Testis (tissue), 3 donors: ENCODE data around the gene CFAP54. TPM values are rescaled to one million over a fixed set of nuclear protein-coding genes. Genes with fewer than 3 reads are reported as not detected.

Experiments used
- DNase-seq: peaks from one replicate; pipeline ENCODE4 v3.0.0-alpha.2; 2019
- H3K27ac ChIP-seq, 2 donors: fragments of 200-600 bp; sonication (generic); one replicate each; pipeline ENCODE4 v1.5.1; 2019
- H3K27me3 ChIP-seq: fragments of 200-600 bp; sonication (generic); one replicate; pipeline ENCODE4 v1.5.1; 2019
- H3K36me3 ChIP-seq: fragments of 200-600 bp; sonication (generic); one replicate; pipeline ENCODE4 v1.5.1; 2017; ENCODE audit warnings: low read depth; ENCODE audit errors: missing control alignments
- H3K4me1 ChIP-seq: fragments of 200-600 bp; sonication (generic); one replicate; pipeline ENCODE4 v1.5.1; 2019
- H3K4me3 ChIP-seq, 2 donors: fragments of 200-600 bp; sonication (generic); one replicate each; pipeline ENCODE4 v1.5.1; 2017 to 2019
- H3K9me3 ChIP-seq: fragments of 200-600 bp; sonication (generic); one replicate; pipeline ENCODE4 v1.5.1; 2017
- CTCF ChIP-seq, 3 experiments: fragments of 450-650 bp in 2 of 3; fragments of 200-600 bp in 1 of 3; sonication (generic) in 1 of 3; IDR thresholded peaks; one replicate each; pipeline ENCODE4 v1.5.1; 2016 to 2019; ENCODE audit warnings: antibody characterized with exemption in 3 of 3, mild to moderate bottlenecking in 2 of 3, moderate library complexity in 1 of 3
- POLR2A ChIP-seq: fragments of 450-650 bp; IDR thresholded peaks from one replicate; pipeline ENCODE4 v1.6.1; 2017; ENCODE audit warnings: antibody characterized with exemption, mild to moderate bottlenecking, moderate library complexity
- WGBS, 2 donors: methylation state at CpG; one replicate each; pipeline ENCODE4 v1.1.5; 2018; 5-methylcytosine and 5-hydroxymethylcytosine counted together
- intact Hi-C: fragments of 100-400 bp; cut with DNase I; formaldehyde crosslinking; loops from one replicate; pipeline ENCODE4 v1.15.1; 2023; ENCODE audit warnings: low total_unique reads
- polyA plus RNA-seq: library from polyadenylated mRNA; stranded (reverse); fragments of 350-450 nt; fragmentation: Illumina TruSeq; extraction: RNeasy Lipid Tissue Mini Kit (QIAGEN cat#74804); gene quantifications from one replicate; pipeline ENCODE4 v1.2.3, GENCODE V29; 2014; ENCODE audit warnings: low read depth, low replicate concordance; ENCODE audit not compliant: insufficient read depth
- total RNA-seq, 2 donors: library from RNA; depleted of rRNA; stranded (reverse); fragments of >200 nt; gene quantifications; one replicate each; pipeline ENCODE4 v1.2.3, GENCODE V29; 2016

CFAP54 gene
- total and polyA plus RNA-seq, 3 donors from 2014 or later = 8.4 to 36.9 (median 14.4) TPM

GRCh38 chr12:96829354-96829753, 340.0 kb downstream of the CFAP54 start:
- no peaks in the 10 kb centered on the region for H3K27me3 ChIP-seq
- no peaks in the 10 kb centered on the region for H3K4me1 ChIP-seq
- 88 to 97% methylated on average over 3 of the region's 3 CpGs for WGBS, 2 donors
- no peaks in the 10 kb centered on the region for H3K36me3 ChIP-seq
- H3K9me3 ChIP-seq = no peaks in the 10 kb centered on the region
- no peak overlapping the region for H3K4me3 ChIP-seq
- no peak for DNase-seq
- no peak for TF ChIP-seq CTCF (IDR thresholded peaks at IDR 0.05)
- H3K27ac ChIP-seq = no peak overlapping the region
- intact Hi-C loops = no loop called here

- no peaks in the 10 kb centered on the region for H3K36me3 ChIP-seq
- H3K9me3 ChIP-seq = no peaks in the 10 kb centered on the region
- H3K27me3 ChIP-seq = no peaks in the 10 kb centered on the region
- no peak overlapping the region for H3K4me3 ChIP-seq
- DNase-seq = no peak
- intact Hi-C loops = no loop called here
- no peaks in the 10 kb centered on the region for H3K4me1 ChIP-seq
- TF ChIP-seq POLR2A (no peak), CTCF (IDR thresholded peaks at IDR 0.05) (no peak)
- 91 to 98% methylated on average over 1 of the region's 1 CpG for WGBS, 2 donors
- no peak overlapping the region for H3K27ac ChIP-seq
Observed at GRCh38 chr12:96831346-96831745, 342.0 kb downstream of the CFAP54 start.

GRCh38 chr12:96846293-96846692, 356.9 kb downstream of the CFAP54 start:
- H3K4me3 ChIP-seq = no peak overlapping the region
- no peak overlapping the region for H3K27ac ChIP-seq
- H3K36me3 ChIP-seq = no peaks in the 10 kb centered on the region
- TF ChIP-seq CTCF (IDR thresholded peaks at IDR 0.05) = no peak
- no peak for TF ChIP-seq POLR2A
- no peak for DNase-seq
- H3K27me3 ChIP-seq = no peaks in the 10 kb centered on the region
- WGBS, 2 donors = 62 to 65% methylated on average over 2 of the region's 2 CpGs
- intact Hi-C loops = no loop called here
- H3K9me3 ChIP-seq = no peaks in the 10 kb centered on the region
- no peaks in the 10 kb centered on the region for H3K4me1 ChIP-seq

DNA sequence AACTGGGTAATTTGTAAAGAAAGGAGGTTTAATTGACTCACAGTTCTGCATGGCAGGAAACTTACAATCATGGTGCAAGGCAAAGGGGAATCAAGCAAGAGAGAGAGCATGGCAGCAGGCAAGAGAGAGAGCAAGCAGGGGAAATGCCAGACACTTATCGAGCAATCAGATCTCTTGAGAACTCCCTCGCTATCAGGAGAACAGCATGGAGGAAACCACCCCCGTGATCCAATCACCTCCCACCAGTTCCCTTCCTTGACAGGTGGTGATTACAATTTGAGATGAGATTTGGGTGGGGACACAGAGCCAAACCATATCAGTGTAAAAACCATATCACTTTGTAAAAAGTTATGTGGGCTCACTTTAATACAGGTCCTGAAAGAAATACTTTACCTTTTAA, 361.3 kb downstream of the CFAP54 start:
- H3K4me1 ChIP-seq = no peaks in the 10 kb centered on the region
- intact Hi-C loops = no loop called here
- H3K36me3 ChIP-seq = no peaks in the 10 kb centered on the region
- WGBS, 2 donors = 63 to 65% methylated on average over 3 of the region's 3 CpGs
- no peaks in the 10 kb centered on the region for H3K27me3 ChIP-seq
- no peaks in the 10 kb centered on the region for H3K9me3 ChIP-seq
- no peak for DNase-seq
- no peak overlapping the region for H3K27ac ChIP-seq
- TF ChIP-seq CTCF (IDR thresholded peaks at IDR 0.05) = no peak
- TF ChIP-seq POLR2A = no peak
- H3K4me3 ChIP-seq = no peak overlapping the region

- TF ChIP-seq POLR2A (no peak), CTCF (IDR thresholded peaks at IDR 0.05) (no peak)
- 74 to 85% methylated on average over 1 of the region's 1 CpG for WGBS, 2 donors
- intact Hi-C loops = no loop called here
Observed at GRCh38 chr12:96858162-96858561, 368.8 kb downstream of the CFAP54 start.

More at GRCh38 chr12:96858162-96858561, 368.8 kb downstream of the CFAP54 start:
- H3K27me3 ChIP-seq = no peaks in the 10 kb centered on the region
- H3K4me1 ChIP-seq = no peaks in the 10 kb centered on the region
- H3K27ac ChIP-seq = no peak overlapping the region
- no peak overlapping the region for H3K4me3 ChIP-seq
- no peaks in the 10 kb centered on the region for H3K36me3 ChIP-seq
- DNase-seq = no peak
- no peaks in the 10 kb centered on the region for H3K9me3 ChIP-seq
